Measurements from ENCODE around the gene CRELD2.
A peak's percentile ranks its signal among the peaks of the same experiment; 100 is the strongest.

CRELD2 gene

GRCh38 chr22:49911881-49912625 is 6.4 kb upstream of the CRELD2 start:
- no peak for DNase-seq (ENCODE audit: low spot score)

DNA sequence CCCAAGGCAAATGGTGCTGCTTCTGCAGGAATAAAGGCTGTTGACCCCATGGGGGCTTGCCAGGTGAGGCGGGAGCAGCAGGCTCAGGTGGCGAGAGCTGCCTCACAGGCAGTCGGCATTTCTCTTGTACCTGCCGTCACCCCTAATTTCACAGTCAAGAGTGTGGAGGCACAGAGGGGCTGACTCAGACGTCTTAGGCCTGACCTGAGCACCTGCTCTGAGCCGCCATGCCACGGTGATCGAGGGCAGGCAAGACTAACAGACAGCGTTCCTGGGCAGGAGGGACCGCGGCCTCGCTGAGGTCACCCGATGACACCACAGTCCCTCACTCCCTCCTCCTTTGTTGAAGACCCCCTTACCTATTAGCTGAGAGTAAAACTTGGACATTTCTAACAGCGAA is 5.4 kb upstream of the CRELD2 start:
- DNase-seq (ENCODE audit: low spot score): no peak

DNA sequence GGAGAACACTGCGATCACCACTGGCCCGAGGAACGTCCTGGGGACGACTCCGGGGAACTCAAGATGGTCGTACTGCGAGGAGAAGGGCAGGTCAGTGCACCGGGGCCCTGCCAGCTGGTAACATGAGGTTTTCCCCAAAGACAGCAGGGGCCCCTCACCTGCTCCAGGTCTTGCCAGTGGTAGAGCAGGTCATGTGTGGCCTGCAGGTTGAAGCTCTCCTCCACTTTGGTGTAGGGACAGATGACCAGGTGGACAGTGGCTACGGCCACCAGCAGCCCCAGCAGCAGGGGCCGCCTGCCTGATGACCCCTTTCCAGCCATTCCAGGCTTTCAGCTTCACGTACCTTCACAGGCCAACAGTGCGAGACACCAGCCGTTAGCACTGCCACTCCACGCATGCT is 5.0 kb upstream of the CRELD2 start:
- DNase-seq (ENCODE audit: low spot score): no peak

DNA sequence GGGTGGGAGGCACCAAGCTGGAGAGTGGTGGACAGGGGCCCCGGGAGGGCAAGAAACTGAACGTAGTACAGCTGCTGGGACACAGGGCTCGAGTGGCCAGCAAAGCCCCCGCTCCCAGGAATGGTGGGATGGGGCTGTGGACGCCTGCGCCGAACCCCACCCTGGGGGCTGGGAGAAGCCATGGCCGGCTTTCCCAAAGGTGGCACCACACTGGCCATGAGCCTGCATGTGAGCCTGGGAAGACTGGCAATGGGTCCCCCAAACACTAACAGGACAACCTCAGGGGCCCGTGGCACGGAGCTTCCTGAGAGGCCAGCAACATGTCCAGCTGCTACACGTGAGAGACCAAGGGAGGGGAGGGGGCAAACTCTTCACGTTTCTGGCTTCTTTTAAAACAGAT is 4.2 kb upstream of the CRELD2 start:
- no peak for DNase-seq (ENCODE audit: low spot score)

GRCh38 chr22:49915610-49916009 is 2.8 kb upstream of the CRELD2 start:
- no peak for DNase-seq (ENCODE audit: low spot score)

GRCh38 chr22:49916831-49917230 is 1.6 kb upstream of the CRELD2 start:
- DNase-seq (ENCODE audit: low spot score): no peak

DNA sequence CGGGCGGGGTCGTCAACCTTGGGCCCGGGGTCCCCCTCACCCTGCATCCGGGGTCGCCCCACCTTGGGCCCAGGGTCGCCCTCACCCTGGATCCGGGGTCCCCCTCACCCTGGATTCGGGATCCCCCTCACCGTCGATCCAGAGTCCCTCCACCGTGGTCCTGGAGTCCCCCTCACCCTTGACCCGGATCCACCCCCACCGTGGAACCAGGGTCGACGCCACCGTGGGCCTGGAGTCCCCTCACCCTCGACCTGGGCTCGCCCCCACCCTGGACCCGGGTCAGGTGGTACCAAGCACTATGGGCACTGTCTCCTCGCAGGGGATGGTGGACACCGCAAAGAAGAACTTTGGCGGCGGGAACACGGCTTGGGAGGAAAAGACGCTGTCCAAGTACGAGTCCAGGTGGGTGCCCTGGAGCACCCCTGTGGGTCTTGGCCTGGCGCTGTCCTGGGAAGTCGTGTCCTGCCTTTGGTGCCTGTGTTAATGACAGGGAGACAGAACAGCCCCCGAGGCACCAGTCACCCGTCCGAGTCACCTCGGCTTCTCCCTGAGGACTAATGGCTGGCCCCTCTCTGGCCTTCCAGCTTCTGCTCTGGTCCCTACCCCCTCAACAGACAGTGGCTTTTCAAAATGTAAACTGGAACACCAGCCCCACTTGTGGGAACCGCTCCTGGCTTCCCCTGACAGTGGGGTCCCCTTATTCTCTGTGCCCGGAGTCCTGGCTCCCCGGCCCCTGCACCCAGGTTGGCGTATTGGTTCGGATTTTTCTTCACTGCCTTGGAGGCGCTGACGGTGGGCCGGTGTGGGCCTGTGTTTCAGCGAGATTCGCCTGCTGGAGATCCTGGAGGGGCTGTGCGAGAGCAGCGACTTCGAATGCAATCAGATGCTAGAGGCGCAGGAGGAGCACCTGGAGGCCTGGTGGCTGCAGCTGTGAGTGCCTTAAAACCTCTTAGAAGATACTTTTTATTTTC is 762 bp downstream of the CRELD2 start:
- no peak for DNase-seq (ENCODE audit: low spot score)

- no peak for DNase-seq (ENCODE audit: low spot score)
These were observed 2.4 kb downstream of the CRELD2 start for GRCh38 chr22:49920859-49921258.

DNA sequence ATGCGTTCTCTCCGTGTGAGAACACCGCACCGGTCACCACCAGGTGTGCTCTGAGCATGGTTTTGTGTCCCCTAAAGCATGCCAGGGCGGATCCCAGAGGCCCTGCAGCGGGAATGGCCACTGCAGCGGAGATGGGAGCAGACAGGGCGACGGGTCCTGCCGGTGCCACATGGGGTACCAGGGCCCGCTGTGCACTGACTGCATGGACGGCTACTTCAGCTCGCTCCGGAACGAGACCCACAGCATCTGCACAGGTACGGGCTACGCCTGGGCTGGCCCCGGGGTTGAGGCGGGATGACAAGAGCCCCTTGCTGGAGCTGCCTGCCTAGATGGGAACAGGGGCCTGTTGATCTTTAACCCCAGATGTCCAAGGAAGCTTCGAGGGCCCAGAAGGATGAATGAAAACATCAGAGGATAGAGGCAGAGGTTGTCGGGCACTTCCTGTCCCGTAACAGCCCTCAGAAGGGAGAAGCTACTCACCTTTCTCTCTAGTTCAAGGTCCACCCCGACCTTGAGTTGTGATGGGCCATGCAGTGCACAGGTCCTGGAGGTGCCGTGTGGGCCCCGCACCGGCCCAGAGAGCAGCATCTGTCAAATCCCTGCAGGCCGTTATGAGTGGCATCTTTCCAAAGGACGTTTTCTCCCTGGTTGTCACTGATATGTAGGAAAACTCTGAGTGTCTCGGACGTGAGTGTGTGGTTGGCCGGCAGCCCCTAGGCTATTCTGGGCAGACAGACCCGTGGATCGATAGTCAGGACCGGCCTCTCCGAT is 3.3 kb downstream of the CRELD2 start:
- no peak for DNase-seq (ENCODE audit: low spot score)

DNA sequence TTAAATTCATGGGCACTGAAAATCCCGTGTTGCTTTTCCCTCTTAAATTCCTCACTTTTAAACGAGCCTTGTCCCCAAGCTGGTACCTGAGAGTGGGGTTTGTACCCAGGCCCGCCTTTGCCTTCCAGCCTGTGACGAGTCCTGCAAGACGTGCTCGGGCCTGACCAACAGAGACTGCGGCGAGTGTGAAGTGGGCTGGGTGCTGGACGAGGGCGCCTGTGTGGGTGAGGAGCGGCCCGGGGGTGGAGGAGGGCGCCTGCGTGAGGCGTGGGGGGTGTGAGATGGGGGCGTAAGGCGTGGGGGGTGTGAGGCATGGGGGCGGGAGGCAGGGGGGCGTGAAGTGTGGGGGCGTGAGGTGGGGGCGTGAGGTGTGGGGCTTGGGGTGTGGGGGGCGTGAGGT is 4.0 kb downstream of the CRELD2 start:
- DNase-seq (ENCODE audit: low spot score): no peak

GRCh38 chr22:49922926-49923325 is 4.5 kb downstream of the CRELD2 start:
- DNase-seq (ENCODE audit: low spot score): no peak

- DNase-seq (ENCODE audit: low spot score): no peak
These were observed 5.0 kb downstream of the CRELD2 start for GRCh38 chr22:49923445-49923844.

DNA sequence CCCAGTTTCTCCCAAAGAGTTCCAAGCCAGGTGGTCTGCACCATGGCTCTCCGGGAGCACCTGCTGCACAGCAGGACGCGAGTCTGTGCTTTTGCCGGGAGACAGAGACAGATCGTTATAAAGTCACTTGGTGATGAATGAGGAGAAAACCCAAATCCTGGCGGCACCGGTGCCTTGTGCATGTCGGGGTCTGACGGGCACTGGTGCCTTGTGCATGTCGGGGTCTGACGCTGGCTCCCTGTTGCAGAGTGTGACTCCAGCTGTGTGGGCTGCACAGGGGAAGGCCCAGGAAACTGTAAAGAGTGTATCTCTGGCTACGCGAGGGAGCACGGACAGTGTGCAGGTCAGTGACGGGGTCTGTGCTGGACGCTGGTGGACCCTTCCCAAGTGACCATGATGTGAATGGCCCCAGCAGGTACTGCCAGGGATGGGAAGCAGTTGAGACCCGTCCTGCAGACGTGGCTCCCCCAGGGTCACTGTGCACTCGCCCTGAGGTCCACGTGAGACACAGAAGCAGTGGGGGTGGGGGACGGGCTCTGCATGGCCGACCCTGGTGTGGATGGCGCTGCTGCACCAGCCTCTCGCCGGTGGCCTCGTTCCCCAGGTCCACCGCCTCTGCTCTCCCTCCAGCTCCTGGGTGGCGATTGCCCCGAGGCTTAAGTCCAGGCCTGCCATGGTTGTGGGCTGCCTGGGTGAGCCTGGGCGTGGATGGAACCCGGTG is 5.8 kb downstream of the CRELD2 start:
- no peak for DNase-seq (ENCODE audit: low spot score)

GRCh38 chr22:49925525-49926128 is 7.2 kb downstream of the CRELD2 start:
- DNase-seq (ENCODE audit: low spot score): no peak

- DNase-seq (ENCODE audit: low spot score): no peak
These were observed 8.5 kb downstream of the CRELD2 start for GRCh38 chr22:49926916-49927315.

- no peak for DNase-seq (ENCODE audit: low spot score)
These were observed 9.2 kb downstream of the CRELD2 start for GRCh38 chr22:49927483-49928184.

GRCh38 chr22:49928185-49928495 is 9.7 kb downstream of the CRELD2 start:
- no peak for DNase-seq (ENCODE audit: low spot score)

GRCh38 chr22:49928555-49929210 is 10.2 kb downstream of the CRELD2 start:
- DNase-seq (ENCODE audit: low spot score): no peak

GRCh38 chr22:49929211-49929979 is 11.0 kb downstream of the CRELD2 start:
- DNase-seq (ENCODE audit: low spot score): peak; percentile 95
